Keratinocyte (primary cell): Measurements from ENCODE around the gene NUMBL. TPM values are rescaled to one million over a fixed set of nuclear protein-coding genes. Genes with fewer than 3 reads are reported as not detected.

Experiments used
- DNase-seq: peaks from one replicate; pipeline ENCODE4 v3.0.0-alpha.2; 2011; ENCODE audit warnings: low read depth, missing footprints, low spot score
- FAIRE-seq: peaks from 2 replicates; lab custom pipeline; 2011; peaks lifted over from hg19 to GRCh38; lab: Jason Lieb, UNC
- H2AFZ ChIP-seq: 2 replicates; pipeline ENCODE4 v1.6.0; 2012; ENCODE audit warnings: low read length, control low read depth, inconsistent platforms; ENCODE audit not compliant: control insufficient read depth
- H3K27ac ChIP-seq: 2 replicates; pipeline ENCODE4 v1.5.1; 2011; ENCODE audit warnings: low read length; ENCODE audit not compliant: control insufficient read depth, insufficient read depth
- H3K27me3 ChIP-seq: 3 replicates; pipeline ENCODE4 v1.6.0; 2011; ENCODE audit warnings: low read length; ENCODE audit not compliant: control insufficient read depth, insufficient read depth; ENCODE audit errors: extremely low read depth
- H3K36me3 ChIP-seq, 2 experiments: 2 replicates in 1 of 2; 3 replicates in 1 of 2; pipeline ENCODE4 v1.5.1; 2011; ENCODE audit warnings: low read length in 2 of 2, mild to moderate bottlenecking in 1 of 2; ENCODE audit not compliant: control insufficient read depth in 2 of 2, insufficient read depth in 2 of 2; ENCODE audit errors: extremely low read depth in 1 of 2
- H3K4me1 ChIP-seq: 3 replicates; pipeline ENCODE4 v1.5.1; 2011; ENCODE audit warnings: low read length; ENCODE audit not compliant: control insufficient read depth, insufficient read depth; ENCODE audit errors: extremely low read depth
- H3K4me2 ChIP-seq: 3 replicates; pipeline ENCODE4 v1.6.0; 2011; ENCODE audit warnings: low read depth, low read length; ENCODE audit not compliant: control insufficient read depth, insufficient read depth; ENCODE audit errors: extremely low read depth
- H3K4me3 ChIP-seq, 3 experiments: fragments of 200-600 bp in 1 of 3; sonication (generic) in 1 of 3; 2 replicates in 2 of 3; 3 replicates in 1 of 3; pipeline ENCODE4 v1.5.1; 2011 to 2016; ENCODE audit warnings: low read length in 3 of 3, mild to moderate bottlenecking in 3 of 3, control low read depth in 2 of 3, inconsistent platforms in 1 of 3, low read depth in 1 of 3, mixed read lengths in 1 of 3, mixed run types in 1 of 3, moderate library complexity in 1 of 3; ENCODE audit not compliant: control insufficient read depth in 2 of 3, insufficient read depth in 2 of 3; ENCODE audit errors: extremely low read depth in 1 of 3
- H3K79me2 ChIP-seq: 2 replicates; pipeline ENCODE4 v1.6.0; 2012; ENCODE audit warnings: low read length; ENCODE audit not compliant: control insufficient read depth, insufficient read depth
- H3K9ac ChIP-seq: 3 replicates; pipeline ENCODE4 v1.6.0; 2011; ENCODE audit warnings: low read length; ENCODE audit not compliant: control insufficient read depth, insufficient read depth; ENCODE audit errors: extremely low read depth
- H3K9me1 ChIP-seq: 3 replicates; pipeline ENCODE4 v1.6.0; 2011; ENCODE audit warnings: low read length; ENCODE audit not compliant: control insufficient read depth, insufficient read depth; ENCODE audit errors: extremely low read depth
- H3K9me3 ChIP-seq: 2 replicates; pipeline ENCODE4 v1.5.1; 2012; ENCODE audit warnings: low read depth, low read length; ENCODE audit not compliant: control insufficient read depth
- H4K20me1 ChIP-seq: 3 replicates; pipeline ENCODE4 v1.6.0; 2011; ENCODE audit warnings: low read length; ENCODE audit not compliant: control insufficient read depth, insufficient read depth; ENCODE audit errors: extremely low read depth
- CTCF ChIP-seq, 3 experiments: IDR thresholded peaks in 1 of 3; conservative IDR thresholded peaks in 1 of 3; optimal IDR thresholded peaks in 1 of 3; 2 replicates in 2 of 3; 3 replicates in 1 of 3; pipeline versions ENCODE3 to v1.5.1; 2011; ENCODE audit warnings: low read length in 3 of 3, mild to moderate bottlenecking in 3 of 3, moderate library complexity in 2 of 3, control low read depth in 1 of 3, inconsistent platforms in 1 of 3; ENCODE audit not compliant: insufficient read depth in 2 of 3; ENCODE audit errors: extremely low read depth in 1 of 3
- EZH2 ChIP-seq: IDR thresholded peaks from one replicate; pipeline ENCODE4 v1.6.1; 2012; ENCODE audit warnings: inconsistent platforms, mild to moderate bottlenecking, low read length, moderate library complexity
- dilution Hi-C: fragments of 300-500 bp; cut with MboI; formaldehyde crosslinking; loops from one replicate; pipeline ENCODE4 v1.7.0; 2020; ENCODE audit warnings: low sequenced_read_pairs; ENCODE audit not compliant: extremely low pct_ligation_motif_present
- polyA plus RNA-seq, 5 experiments: library from polyadenylated mRNA; depleted of rRNA in 3 of 5; stranded (reverse) in 3 of 5; stranded (forward) in 1 of 5; unstranded in 1 of 5; fragments of >200 nt; gene quantifications; 1 replicate in 1 of 5; 2 replicates in 3 of 5; 3 replicates in 1 of 5; pipeline versions ENCODE4 v1.2.1 to v1.2.3, GENCODE V29; 2011 to 2012; ENCODE audit warnings: missing spikeins in 2 of 5, low read depth in 1 of 5, low replicate concordance in 1 of 5

NUMBL gene
- polyA plus RNA-seq, 1 donor (not counting 4 experiments of a cell fraction or from before 2014, with no cell fraction given), result 5.7 TPM

GRCh38 chr19:40709817-40710216 is 19.4 kb upstream of the NUMBL start:
- H3K9ac ChIP-seq, result no peak overlapping the region
- no peaks in the 10 kb centered on the region for H3K9me1 ChIP-seq
- DNase-seq, result no peak
- no peak overlapping the region for H3K27ac ChIP-seq
- peaks cover 5% of the 10 kb centered on the region for H3K4me1 ChIP-seq
- H2AFZ ChIP-seq, result no peak overlapping the region
- H3K36me3 ChIP-seq, result peaks cover 16 to 27% of the 10 kb centered on the region in 2 experiments
- no peak for FAIRE-seq
- H3K4me3 ChIP-seq, result no peak overlapping the region
- no peak overlapping the region for H3K4me2 ChIP-seq
- dilution Hi-C loops, result no loop called here
- H3K27me3 ChIP-seq, result no peaks in the 10 kb centered on the region
- TF ChIP-seq CTCF (optimal IDR thresholded peaks at IDR 0.05 in 1 of 3, IDR thresholded peaks at IDR 0.05 in 1 of 3, conservative IDR thresholded peaks at IDR 0.05 in 1 of 3; ENCODE audit: extremely low read depth in 1 of 3, insufficient read depth in 2 of 3, low read length in 3 of 3) (no peak), EZH2 (no peak)
- no peaks in the 10 kb centered on the region for H4K20me1 ChIP-seq
- no peaks in the 10 kb centered on the region for H3K79me2 ChIP-seq
- no peaks in the 10 kb centered on the region for H3K9me3 ChIP-seq

GRCh38 chr19:40707615-40708014 is 17.2 kb upstream of the NUMBL start:
- Histone ChIP-seq H3K27me3 (no peaks in the 10 kb centered on the region), H3K4me1 (no peaks in the 10 kb centered on the region), H3K9ac (no peak overlapping the region), H4K20me1 (no peaks in the 10 kb centered on the region), H3K27ac (no peak overlapping the region), H3K36me3 (peaks cover 19 to 34% of the 10 kb centered on the region in 2 experiments), H3K4me3 (no peak overlapping the region), H3K79me2 (no peaks in the 10 kb centered on the region), H3K9me1 (no peaks in the 10 kb centered on the region), H3K9me3 (no peaks in the 10 kb centered on the region), H3K4me2 (no peak overlapping the region), H2AFZ (no peak overlapping the region)
- no peak for TF ChIP-seq CTCF (optimal IDR thresholded peaks at IDR 0.05 in 1 of 3, IDR thresholded peaks at IDR 0.05 in 1 of 3, conservative IDR thresholded peaks at IDR 0.05 in 1 of 3; ENCODE audit: extremely low read depth in 1 of 3, insufficient read depth in 2 of 3, low read length in 3 of 3)
- dilution Hi-C loops, result no loop called here
- no peak for DNase-seq
- FAIRE-seq, result no peak
